ENCODE data around the gene CD22.

DNA sequence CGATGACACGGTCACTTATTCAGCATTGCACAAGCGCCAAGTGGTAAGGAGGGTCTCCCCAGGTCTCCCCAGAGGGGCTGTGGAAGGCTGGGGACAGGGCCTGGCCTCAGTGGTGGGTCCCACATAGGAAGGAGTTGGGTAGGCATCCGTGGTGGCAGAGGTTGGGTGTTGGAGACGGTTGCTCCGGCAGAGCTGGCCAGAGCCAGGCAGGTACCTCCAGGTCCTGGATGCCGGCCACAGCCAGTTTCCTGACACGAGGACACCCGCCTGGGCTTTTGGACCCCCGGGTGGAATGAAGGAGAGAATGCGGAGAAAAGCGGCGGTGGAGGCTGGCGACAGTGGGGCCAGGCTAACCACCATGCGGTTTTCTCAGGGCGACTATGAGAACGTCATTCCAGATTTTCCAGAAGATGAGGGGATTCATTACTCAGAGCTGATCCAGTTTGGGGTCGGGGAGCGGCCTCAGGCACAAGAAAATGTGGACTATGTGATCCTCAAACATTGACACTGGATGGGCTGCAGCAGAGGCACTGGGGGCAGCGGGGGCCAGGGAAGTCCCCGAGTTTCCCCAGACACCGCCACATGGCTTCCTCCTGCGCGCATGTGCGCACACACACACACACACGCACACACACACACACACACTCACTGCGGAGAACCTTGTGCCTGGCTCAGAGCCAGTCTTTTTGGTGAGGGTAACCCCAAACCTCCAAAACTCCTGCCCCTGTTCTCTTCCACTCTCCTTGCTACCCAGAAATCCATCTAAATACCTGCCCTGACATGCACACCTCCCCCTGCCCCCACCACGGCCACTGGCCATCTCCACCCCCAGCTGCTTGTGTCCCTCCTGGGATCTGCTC, 17.4 kb downstream of the CD22 start:
- peak; percentile 2 for TF ChIP-seq EZH2 (IDR thresholded peaks at IDR 0.05)
- TF ChIP-seq POLR2AphosphoS5 (IDR thresholded peaks at IDR 0.05; ENCODE audit: borderline replicate concordance, low read depth, low read length): no peak

All from SK-N-MC (cell line).